ENCODE measurements around the gene MED20. TPM values are rescaled to one million over a fixed set of nuclear protein-coding genes. Genes with fewer than 3 reads are reported as not detected.

MED20 gene
- total RNA-seq, 1 experiment from 2014 or later = 42.4 TPM

- DNase-seq (ENCODE audit: low spot score) (no peak), ATAC-seq (no peak)
- no peak for TF ChIP-seq JAZF1 (CRISPR knock-in tag; IDR thresholded peaks at IDR 0.05)
- no peak for TF ChIP-seq RELA (CRISPR knock-in tag; IDR thresholded peaks at IDR 0.05; ENCODE audit: borderline replicate concordance)
- no peak for TF ChIP-seq SMAD4 (CRISPR knock-in tag; IDR thresholded peaks at IDR 0.05)
- TF ChIP-seq ZNF512 (CRISPR knock-in tag; IDR thresholded peaks at IDR 0.05; ENCODE audit: borderline replicate concordance) = no peak
- TF ChIP-seq NFATC4 (CRISPR knock-in tag; IDR thresholded peaks at IDR 0.05) = no peak
- no peak for TF ChIP-seq ZMAT4 (CRISPR knock-in tag; IDR thresholded peaks at IDR 0.05)
- TF ChIP-seq MLX (CRISPR knock-in tag; IDR thresholded peaks at IDR 0.05) = no peak
- TF ChIP-seq ATF2 (CRISPR knock-in tag; IDR thresholded peaks at IDR 0.05; ENCODE audit: borderline replicate concordance, low read depth) = no peak
- TF ChIP-seq TEAD1 (CRISPR knock-in tag; IDR thresholded peaks at IDR 0.05) = no peak
- TF ChIP-seq USF2 (CRISPR knock-in tag; IDR thresholded peaks at IDR 0.05) = no peak
- TF ChIP-seq IRF2 (CRISPR knock-in tag; IDR thresholded peaks at IDR 0.05; ENCODE audit: borderline replicate concordance, low read depth) = no peak
- no peak for TF ChIP-seq ZNF423 (CRISPR knock-in tag; IDR thresholded peaks at IDR 0.05)
- TF ChIP-seq ATF1 (CRISPR knock-in tag; IDR thresholded peaks at IDR 0.05) = no peak
- TF ChIP-seq AFF4 (CRISPR knock-in tag; IDR thresholded peaks at IDR 0.05; ENCODE audit: borderline replicate concordance) = no peak
- CTCF ChIA-PET = interaction anchor here (1.4 to 8.9 kb wide), 10 partner anchors 16 to 158 kb away, joined by 4 to 112 read pairs (median 9); partner anchors contain the start of genes BYSL, FRS3, MED20 and TAF8
- no peak overlapping the region for H3K4me3 Mint-ChIP-seq
- no peaks in the 10 kb centered on the region for H3K9me3 Mint-ChIP-seq
- H3K4me1 Mint-ChIP-seq = peaks cover 34% of the 10 kb centered on the region
- POLR2A ChIA-PET = interaction anchor here (1.0 to 1.8 kb wide), 3 partner anchors 17 to 112 kb away, joined by 4 to 8 read pairs (median 6); partner anchors contain the start of genes BYSL, MED20 and TAF8
- no peak overlapping the region; the same call in 1 of the 2 replicates for H3K27ac Mint-ChIP-seq
- H3K27me3 Mint-ChIP-seq (ENCODE audit: low read depth) = no peaks in the 10 kb centered on the region
- H3K36me3 Mint-ChIP-seq = peaks cover 10% of the 10 kb centered on the region
Observed at GRCh38 chr6:41937861-41938574, 17.1 kb upstream of the MED20 start.

GRCh38 chr6:41937472-41937860, 16.5 kb upstream of the MED20 start:
- Mint-ChIP-seq H3K27me3 (ENCODE audit: low read depth) (no peaks in the 10 kb centered on the region), H3K4me3 (no peak overlapping the region), H3K36me3 (peaks cover 16% of the 10 kb centered on the region), H3K9me3 (no peaks in the 10 kb centered on the region), H3K27ac (no peak overlapping the region; the same call in 1 of the 2 replicates), H3K4me1 (peaks cover 33% of the 10 kb centered on the region)
- ATAC-seq = no peak
- DNase-seq (ENCODE audit: low spot score) = no peak
- POLR2A ChIA-PET = no interaction called here
- CTCF ChIA-PET = interaction anchor here (1.1 to 8.9 kb wide), 4 partner anchors 15 to 111 kb away, joined by 5 to 112 read pairs (median 6); partner anchors contain the start of genes BYSL and MED20
- no peak for TF ChIP-seq E2F5 (CRISPR knock-in tag; IDR thresholded peaks at IDR 0.05)
- no peak for TF ChIP-seq AR (CRISPR knock-in tag; IDR thresholded peaks at IDR 0.05)
- no peak for TF ChIP-seq KAT7 (CRISPR knock-in tag; IDR thresholded peaks at IDR 0.05; ENCODE audit: borderline replicate concordance)
- TF ChIP-seq SOX15 (CRISPR knock-in tag; IDR thresholded peaks at IDR 0.05) = no peak
- no peak for TF ChIP-seq JAZF1 (CRISPR knock-in tag; IDR thresholded peaks at IDR 0.05)
- no peak for TF ChIP-seq ZNF671 (CRISPR knock-in tag; IDR thresholded peaks at IDR 0.05)
- no peak for TF ChIP-seq ESRRA (CRISPR knock-in tag; IDR thresholded peaks at IDR 0.05; ENCODE audit: borderline replicate concordance)
- TF ChIP-seq OVOL2 (CRISPR knock-in tag; IDR thresholded peaks at IDR 0.05; ENCODE audit: borderline replicate concordance) = no peak
